GM19099 (cell line): ENCODE results near the gene NRG3.

ENCODE experiments used
- POLR2A ChIP-seq: IDR thresholded peaks from 3 replicates; pipeline ENCODE4 v1.6.1; 2011; ENCODE audit warnings: low read depth; ENCODE audit not compliant: insufficient read length; ENCODE audit errors: extremely low read depth

NRG3 gene

DNA sequence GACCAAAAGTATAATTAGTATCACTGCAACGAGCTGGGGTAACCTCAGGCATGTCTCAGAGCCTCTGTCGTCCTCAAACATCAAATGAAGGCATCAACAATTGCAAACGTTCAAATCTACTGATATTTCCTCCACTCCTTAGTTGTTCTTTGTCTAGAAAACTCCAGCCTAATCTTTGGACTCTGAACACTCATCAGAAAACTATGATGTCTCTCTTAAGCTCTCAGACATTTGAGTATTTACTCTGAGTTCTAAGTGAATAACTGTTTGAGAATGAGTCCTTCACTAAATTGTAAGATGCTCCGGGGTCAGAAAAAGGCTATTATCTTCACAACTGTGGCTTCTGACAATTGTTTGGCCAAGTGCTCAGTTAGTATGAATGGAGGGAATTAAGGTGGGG, 536.4 kb downstream of the NRG3 start:
- TF ChIP-seq POLR2A: no peak

DNA sequence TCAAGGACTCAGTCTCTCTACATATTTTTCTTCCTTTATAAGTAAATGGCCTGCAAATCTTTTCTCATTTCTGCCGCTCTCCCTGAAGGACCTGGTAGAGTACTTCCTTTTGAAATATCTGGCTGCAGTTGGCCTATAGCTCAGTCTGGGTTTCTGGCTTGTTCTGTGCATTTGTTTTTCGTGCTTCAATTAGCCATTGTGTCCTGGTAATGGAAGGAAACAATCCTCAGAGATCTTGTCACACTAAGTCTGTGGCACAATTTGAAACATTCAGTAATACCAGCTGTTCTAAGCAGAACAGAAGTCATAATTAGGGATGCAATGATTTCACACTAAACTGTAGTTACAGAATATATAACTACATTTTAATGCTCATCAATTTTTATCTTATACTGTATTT, 545.0 kb downstream of the NRG3 start:
- no peak for TF ChIP-seq POLR2A

DNA sequence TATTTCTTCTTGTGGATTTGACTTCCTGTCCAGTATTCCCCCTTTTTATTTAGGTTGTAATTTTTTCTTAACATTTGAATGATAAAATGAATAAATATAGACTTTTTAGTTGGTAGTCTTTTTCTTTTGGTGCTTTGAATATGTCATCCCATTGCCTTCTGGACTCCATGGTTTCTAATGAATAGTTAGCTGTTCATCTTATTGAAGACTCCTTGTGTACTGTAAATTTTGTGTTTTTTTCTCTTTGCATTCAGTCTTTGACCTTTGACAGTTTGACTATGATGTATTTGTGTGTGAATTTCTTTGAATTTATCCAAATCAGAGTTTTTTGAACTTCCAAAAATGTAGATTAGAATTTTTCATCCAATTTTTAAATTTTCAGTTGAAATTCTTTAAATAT, 554.3 kb downstream of the NRG3 start:
- TF ChIP-seq POLR2A: no peak

DNA sequence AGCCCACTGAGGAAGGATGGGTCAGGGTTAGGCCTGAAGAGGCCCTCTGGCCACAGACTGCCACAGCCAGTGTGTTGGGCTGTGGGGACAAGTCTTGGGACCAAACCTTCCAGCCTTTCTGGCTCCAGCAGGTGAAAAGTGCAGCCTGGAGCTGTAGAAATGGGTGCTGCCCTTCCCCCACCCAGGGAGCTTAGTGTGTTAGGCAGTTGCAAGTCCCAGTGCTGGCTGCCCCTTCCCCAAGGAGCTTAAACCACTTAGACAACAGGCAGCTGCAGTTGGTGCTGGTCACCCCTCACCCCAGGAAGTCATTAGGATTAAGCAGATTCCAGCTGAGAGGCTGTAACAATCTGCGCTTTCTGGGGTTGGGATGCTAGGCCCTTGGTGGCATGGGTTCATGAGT, 563.3 kb downstream of the NRG3 start:
- TF ChIP-seq POLR2A: no peak

DNA sequence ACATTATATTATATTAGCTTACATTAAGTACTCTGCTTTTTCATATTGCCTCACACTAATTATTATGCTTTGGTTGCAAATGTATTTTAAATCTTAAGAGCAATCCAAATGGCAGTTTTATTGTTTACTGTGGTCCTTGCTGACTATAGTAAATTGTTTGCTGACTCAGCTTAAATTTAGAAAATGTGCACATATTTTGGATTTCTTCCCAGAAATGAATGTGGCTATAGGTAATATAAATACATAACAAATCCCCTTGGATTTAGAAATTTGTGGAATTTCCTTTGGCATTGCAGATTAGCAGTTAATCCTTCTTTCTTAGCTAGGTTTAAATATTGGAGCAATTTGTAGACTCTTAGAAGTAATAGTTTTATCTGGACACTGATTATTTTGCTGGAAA, 565.8 kb downstream of the NRG3 start:
- no peak for TF ChIP-seq POLR2A

DNA sequence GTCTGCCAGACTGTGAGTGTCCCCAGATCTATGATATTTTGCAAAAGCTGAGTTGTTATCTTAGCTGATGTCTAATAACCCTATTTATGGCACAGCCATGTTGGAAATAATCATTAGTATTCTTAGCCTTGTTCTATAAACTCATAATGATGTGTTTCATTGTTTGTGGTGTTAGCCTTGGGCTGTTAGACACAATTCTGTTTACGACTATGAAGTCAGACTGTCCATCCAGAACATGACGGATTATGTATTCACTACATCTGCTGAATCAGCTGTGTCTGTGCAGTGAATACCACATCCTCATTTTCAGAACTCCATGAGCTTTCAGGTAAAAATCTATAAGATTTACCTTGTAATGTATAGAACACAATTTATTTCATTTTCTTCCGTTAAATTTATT, 577.1 kb downstream of the NRG3 start:
- TF ChIP-seq POLR2A: no peak

DNA sequence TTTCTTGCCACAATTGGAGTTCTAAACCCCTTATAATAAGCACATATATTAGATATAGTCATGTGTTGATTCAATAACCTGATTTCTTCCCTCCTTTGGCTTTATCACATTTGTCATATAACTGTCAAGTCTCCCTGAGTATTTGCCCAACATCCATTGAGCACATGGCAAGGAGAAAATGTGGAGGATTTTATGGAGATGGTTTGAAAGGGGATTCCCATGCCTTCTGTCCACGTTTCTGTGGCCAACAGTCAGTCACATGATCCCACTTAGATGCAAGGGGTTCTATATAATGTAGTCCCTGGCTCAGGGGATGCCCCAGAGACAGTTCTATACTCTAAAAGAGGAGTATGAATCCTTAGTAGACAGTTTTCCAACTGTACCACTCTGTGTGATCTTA, 577.7 kb downstream of the NRG3 start:
- TF ChIP-seq POLR2A: no peak

DNA sequence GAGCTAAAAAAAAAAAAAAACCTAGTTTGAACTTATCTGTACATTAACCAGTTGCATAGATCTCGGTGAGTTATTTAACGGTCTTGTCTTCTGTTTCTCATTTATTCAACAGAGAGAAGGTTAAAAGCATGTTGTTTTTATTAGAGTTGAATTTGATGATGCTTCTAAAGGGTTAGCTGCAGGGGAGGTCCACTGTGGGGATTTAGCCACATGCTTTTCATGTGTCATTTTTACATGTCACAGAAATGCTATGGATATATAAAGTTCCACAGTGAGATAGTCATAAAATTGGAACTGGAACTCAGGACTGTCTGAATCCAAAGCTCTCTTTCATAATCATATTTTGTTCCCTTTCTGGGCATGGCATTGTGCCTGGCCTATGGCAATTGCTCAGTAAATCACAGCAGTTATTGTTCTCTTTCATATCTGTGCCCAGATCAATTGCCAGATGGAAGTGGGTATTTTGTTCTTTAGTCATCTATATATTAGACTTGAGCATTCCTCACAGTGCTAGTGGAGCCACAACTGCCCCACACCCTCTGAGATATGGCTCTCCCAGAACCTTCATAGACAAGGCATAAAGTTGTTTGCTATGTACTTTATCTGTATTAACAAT, 578.8 kb downstream of the NRG3 start:
- TF ChIP-seq POLR2A: no peak

DNA sequence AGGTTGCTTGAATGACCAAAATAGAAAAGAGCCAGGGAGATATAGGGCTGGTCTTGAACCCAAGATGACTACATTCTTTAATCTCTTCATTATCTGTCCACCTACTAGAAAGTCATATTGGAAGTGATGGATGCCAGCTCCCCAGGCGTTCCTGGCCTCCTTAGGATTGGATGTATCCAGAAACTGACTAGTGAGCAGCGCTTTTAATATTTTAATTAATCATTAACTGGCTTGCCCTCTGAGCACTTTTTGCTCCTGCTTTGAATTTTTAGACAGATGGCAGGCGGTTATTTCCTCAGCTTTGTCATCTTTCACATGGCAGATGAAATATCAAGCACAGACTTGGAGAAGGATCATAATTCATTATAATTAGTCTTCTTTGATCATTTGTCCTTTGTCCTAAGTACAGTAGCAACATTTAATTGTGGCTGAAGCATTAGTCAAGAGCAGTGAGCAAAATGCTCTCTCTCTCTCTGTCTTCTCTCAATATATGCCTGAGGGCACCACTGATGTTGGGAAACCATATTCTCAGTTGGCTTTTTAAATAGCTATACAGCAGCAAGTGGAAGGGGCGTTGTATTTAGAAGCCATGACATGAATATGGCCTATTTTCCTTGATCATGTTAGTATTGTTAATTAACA, 588.0 kb downstream of the NRG3 start:
- no peak for TF ChIP-seq POLR2A

DNA sequence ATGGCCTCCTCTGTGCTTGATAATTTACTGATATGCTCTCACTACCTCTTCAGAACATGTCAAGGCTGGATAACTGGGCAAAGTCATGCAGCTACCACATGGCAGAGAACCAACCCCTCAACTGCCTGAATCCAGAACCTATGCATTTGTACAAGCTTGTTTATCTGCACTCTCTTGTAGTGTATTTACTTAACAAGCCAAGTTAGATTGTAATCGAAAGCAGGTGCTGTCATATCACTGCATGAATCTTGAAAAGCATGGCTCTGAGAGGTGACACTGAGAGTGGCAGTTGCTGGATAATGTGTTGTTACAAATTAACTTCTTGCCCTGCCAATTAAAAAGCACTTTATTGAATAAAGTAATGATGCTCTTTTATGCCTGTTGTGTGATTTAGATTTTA, 588.6 kb downstream of the NRG3 start:
- no peak for TF ChIP-seq POLR2A

DNA sequence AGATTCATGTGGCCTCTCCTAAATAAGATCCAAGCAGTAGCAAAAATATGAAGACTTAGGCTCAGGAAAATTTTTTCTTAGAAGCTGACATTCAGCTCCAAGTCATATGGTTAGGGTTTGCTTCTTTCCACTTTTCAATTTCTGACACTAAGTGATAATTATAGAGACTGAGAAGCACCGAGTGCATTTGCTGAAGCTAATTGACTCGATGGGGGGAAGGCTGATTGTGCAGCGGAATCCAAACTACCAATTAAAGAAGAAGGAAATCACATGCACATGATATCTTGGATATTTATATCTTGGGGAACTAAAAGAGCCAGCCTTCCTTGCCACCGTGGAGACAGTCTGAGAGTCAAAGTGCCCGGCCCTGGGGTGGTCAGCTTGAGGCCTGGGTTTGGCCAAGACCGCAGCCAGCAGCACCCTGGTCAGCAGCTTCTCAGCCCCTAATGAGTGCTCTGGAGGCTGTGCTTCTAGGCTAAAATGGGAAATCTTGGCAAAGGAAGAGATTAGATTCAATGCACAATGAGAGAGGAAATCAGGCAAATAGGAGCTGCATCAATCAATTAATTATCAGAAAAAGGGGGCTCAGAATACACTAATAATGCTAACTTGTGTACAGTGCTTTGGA, 589.3 kb downstream of the NRG3 start:
- no peak for TF ChIP-seq POLR2A

DNA sequence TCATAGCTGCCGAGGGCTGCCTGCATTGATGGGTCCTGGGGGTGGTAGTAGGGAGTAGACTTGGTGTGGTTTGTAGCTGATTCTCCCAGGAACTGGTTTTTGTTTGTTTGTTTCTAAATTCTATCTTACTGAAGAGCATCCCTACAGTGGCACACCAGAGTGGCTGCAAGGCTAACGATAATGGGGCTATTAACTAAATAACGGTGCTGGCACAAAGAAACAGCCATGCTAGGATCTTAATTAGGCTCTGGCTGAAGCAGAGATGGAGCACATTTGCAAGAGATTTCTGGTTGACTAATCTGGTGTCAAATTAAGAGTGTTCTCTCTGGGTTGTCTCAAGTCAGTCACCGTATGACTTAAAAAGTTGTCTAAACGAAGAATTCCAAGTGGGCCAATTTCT, 590.0 kb downstream of the NRG3 start:
- no peak for TF ChIP-seq POLR2A

DNA sequence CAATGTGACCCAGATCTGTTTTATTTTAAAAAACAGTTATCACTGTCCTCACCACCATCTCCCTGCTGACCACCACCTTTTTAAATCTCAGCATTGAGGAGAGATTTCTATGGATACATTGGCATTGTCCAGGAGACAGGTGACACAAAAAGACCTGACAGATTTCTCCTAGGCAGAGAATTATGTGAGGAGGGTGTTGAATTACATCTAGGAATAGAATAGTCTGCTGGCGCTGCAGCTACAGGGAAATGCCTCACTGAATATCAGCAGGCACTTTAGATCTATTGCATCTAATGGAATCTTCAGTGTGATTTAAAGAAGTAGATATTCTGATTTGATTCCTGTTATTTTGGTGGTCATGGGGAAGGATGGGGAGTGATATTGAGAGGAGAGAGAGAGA, 593.5 kb downstream of the NRG3 start:
- no peak for TF ChIP-seq POLR2A

DNA sequence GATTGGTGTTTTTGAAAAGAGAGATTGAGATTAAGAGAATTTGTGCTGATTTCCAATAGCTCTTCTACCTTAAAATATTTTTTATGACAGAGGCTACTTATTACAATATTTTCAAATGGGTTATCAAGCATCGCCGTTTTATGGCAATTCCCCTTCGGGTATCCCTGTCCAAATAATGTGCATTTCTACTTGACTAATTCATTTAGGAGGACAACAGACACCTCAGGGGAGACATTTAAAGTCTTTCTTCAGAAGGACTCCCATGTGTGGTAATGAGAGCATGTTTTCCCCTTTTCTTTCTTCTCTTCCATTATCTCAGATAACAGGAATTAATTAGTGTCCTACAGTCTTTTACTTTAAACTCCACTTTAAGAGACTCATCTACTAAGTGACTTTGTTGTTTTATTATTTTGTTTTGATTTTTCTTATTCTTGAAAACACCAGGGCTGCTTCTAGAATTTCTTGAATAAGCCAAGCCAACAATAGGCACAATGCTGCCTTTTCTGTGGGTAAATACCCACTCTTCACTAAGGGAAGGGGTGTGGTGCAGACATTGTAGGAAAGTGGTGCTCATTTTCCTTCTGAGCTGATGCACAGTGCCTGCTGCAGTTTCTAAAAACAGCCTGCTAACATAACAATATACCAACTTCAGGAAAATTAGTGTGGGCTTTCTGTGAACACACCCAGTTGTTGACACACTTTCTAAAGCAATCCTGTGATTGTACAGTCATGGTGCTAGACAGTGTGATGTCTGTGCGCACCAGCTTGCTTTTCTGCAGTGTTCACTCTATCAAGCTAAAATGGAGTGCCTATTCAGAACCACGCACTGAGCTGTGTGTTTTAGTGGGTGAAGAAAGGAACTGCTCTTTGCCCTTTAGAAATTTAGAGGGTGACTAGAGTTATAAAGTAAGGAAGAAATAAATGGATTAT, 597.7 kb downstream of the NRG3 start:
- no peak for TF ChIP-seq POLR2A

DNA sequence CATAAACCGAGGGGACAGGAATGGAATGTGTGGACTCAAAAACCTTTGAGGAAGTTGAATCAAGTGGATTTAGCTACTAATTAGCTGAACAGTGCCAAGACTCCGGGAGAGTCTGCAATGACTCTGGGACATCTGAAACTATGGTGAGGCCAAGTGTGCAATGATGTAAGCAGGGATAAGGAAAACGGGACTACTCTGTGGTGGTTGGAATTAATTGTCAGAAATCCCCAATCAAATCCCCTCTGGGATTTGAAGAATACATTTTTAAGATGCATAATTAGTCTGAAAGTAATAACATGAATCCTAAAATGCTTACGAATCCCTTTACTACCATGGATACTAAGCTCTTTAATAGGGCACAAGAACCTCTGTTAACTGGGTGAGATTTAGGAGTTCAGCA, 602.8 kb downstream of the NRG3 start:
- no peak for TF ChIP-seq POLR2A
